Epithelial cell of proximal tubule (primary cell): ENCODE data around the gene DDX52. TPM values are rescaled to one million over a fixed set of nuclear protein-coding genes. Genes with fewer than 3 reads are reported as not detected.

Source experiments
- DNase-seq: peaks from one replicate; pipeline ENCODE4 v3.0.0-alpha.2; 2011; ENCODE audit warnings: low read depth
- H3K4me3 ChIP-seq: 2 replicates; pipeline ENCODE4 v1.5.1; 2011; ENCODE audit warnings: low read depth, mild to moderate bottlenecking, low read length
- total RNA-seq: library from RNA; depleted of rRNA; stranded (reverse); fragments of >200 nt; gene quantifications from 2 replicates; pipeline ENCODE4 v1.2.3, GENCODE V29; 2015
- TF ChIP-seq, protein P1 (sequence below): conservative IDR thresholded peaks from 2 replicates; pipeline ENCODE4 v1.5.1; 2012; ENCODE audit warnings: low read depth, mild to moderate bottlenecking, low read length

Gene DDX52
- total RNA-seq, 1 donor from 2014 or later, result 34.5 TPM

DNA sequence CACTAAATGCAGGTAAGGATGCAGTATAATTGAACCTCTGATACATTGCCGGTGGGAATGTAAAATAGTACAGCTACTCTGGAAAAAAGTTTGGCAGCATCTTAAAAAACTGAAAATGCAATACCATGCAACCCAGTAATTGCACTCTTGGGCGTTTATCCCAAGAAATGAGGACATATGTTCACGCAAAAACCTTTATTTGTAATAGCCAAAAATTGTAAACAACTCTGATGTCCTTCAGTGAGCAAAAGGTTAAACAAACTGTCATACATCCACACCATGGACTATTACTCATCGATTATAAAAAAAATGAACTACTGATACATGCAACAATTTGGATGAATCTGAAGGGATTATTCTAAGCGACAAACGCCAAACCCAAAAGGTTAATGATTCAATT, 51.0 kb downstream of the DDX52 start:
- DNase-seq, result no peak
- TF ChIP-seq, protein P1, sequence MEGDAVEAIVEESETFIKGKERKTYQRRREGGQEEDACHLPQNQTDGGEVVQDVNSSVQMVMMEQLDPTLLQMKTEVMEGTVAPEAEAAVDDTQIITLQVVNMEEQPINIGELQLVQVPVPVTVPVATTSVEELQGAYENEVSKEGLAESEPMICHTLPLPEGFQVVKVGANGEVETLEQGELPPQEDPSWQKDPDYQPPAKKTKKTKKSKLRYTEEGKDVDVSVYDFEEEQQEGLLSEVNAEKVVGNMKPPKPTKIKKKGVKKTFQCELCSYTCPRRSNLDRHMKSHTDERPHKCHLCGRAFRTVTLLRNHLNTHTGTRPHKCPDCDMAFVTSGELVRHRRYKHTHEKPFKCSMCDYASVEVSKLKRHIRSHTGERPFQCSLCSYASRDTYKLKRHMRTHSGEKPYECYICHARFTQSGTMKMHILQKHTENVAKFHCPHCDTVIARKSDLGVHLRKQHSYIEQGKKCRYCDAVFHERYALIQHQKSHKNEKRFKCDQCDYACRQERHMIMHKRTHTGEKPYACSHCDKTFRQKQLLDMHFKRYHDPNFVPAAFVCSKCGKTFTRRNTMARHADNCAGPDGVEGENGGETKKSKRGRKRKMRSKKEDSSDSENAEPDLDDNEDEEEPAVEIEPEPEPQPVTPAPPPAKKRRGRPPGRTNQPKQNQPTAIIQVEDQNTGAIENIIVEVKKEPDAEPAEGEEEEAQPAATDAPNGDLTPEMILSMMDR, result no peak
- no peak overlapping the region for H3K4me3 ChIP-seq

DNA sequence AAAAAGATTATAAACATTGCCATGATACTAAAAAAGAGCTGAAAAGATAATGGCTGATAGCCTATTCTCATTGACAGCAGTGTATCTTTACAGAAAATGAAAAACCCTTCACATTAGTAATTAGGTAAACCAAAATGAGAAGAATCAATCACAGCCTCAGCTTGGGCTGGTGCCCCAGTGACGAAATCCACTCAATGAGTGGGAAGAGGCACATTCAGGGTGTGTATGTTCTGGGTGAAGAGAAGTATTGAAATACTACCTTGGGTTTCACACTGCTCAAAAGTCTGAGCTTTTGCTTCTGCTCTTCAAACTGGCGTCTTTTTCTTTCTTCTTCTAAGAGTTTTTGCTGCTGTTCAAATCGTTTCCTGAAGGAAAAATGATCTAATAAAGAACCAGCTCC, 58.2 kb downstream of the DDX52 start:
- TF ChIP-seq, protein P1, result no peak
- H3K4me3 ChIP-seq, result no peak overlapping the region
- no peak for DNase-seq

DNA sequence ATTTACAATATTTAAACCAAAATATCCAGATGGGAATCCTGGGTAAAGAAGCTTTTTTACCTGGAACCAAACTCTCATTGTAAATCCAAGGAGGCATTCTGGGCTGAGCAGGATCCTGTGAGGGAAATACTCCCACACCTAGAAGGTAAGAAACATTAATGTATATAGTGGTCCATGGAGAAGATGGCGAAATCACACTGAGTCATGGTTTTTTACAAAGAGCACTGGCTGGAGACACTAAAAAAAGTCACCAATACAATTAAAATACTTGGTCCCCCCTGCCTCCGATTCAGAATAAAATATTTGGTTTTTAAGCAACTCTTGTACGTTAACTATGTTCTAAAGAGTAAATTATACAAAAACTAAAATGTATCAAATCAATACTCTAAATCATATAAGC, 67.0 kb downstream of the DDX52 start:
- H3K4me3 ChIP-seq, result no peak overlapping the region
- DNase-seq, result no peak
- TF ChIP-seq, protein P1, result no peak

DNA sequence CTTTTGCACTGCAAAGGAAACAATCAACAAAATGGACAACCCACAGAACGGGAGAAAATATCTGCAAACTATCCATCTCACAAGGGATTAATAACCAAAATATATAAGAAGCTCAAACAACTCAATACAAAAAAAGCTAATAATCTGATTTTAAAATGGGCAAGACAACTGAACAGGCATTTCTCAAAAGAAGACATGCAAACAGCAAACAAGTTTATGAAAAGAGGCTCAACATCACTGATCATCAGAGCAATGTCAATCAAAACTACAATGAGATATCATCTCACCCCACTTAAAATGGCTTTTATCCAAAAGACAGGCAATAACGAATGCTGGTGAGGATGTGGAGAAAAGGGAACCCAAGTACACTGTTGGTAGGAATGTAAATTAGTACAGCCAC, 68.8 kb downstream of the DDX52 start:
- no peak for DNase-seq
- TF ChIP-seq, protein P1, result no peak
- no peak overlapping the region for H3K4me3 ChIP-seq

DNA sequence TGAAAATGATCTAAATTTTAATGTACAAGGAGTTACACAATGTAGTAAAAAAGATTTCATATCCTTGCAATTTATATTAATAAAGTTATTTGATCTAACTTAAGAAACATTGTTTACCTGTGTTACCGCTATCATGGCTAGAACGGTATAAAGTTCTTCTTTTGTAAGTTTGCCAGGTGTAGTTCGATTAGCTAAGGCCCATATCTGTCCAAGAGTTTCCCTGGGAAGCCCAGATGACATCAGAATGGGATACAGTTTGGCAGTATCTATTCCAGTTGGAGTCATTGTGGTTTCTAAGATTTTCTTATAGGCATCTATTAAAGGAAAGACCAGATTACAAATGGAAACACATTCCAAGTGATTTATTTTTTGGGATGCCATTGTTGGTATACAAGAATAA, 71.6 kb downstream of the DDX52 start:
- TF ChIP-seq, protein P1, result no peak
- H3K4me3 ChIP-seq, result no peak overlapping the region
- no peak for DNase-seq

DNA sequence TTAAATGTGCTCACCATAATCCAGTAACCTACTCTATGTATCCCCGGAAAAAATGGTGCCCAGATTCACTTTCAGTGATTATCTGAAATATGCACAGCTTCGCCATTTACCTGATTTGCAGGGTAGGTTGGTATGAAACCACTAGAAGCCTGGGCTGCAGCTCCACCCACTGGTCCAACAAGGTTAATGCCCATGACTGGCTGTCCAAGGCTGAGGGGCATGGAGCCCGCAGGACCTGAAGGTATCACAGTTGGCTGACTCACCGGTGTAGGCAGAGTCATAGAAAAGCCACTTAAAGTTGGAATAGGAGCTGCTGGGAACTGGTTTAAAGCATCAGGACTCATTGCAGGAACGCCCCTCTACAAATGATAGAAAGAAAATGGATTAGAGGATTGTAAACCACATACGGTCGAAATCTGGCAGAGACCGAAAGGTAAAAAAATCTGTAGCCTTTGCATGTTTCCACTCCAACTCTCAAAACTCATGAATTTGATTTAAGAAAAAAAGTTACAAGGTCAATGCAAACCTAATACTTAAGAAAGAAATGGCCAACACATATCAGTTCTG, 72.6 kb downstream of the DDX52 start:
- DNase-seq, result peak; percentile 27
- H3K4me3 ChIP-seq, result no peak overlapping the region
- TF ChIP-seq, protein P1, result peak; percentile 73

DNA sequence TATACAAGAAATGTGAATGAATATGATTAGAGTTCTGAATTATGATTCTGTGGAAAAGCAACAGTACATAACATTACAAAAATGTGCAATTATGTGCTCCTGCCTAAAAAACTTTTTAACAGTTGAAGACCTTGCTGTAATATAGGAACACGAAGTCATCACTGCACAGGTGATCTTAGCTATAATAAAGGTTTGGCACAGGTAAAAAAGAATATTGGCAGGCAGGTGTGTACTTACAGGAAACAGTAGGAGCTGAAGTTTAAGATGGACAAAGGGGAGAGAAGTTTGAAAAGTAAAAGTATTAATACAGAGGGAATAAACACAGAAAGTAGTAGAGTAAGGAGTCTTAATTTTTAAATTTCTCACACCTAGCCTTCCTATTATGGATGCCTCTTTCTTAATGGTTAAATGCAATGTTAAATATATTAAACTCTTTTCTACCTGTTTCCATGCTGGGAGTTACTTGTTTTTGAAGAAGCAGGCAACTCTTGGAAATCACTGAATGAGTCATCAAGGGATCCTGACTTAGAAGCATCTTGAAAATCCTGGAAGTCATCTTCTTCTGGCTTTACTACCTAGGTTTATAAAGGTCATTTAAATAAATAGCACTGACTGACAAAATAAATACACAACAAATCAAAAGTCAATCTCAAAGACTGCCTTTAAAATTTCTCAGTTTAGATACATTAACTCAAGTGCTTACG, 74.7 kb downstream of the DDX52 start:
- DNase-seq, result no peak
- TF ChIP-seq, protein P1, result no peak
- H3K4me3 ChIP-seq, result no peak overlapping the region
